GM10248 (cell line): ENCODE results near the gene KCNJ10.

Experiments used
- CTCF ChIA-PET: fragments of 300-600 bp; sonication (Branson Sonifier 250); formaldehyde crosslinking; extraction: SDS; loops from one replicate; lab custom pipeline; 2021; ENCODE audit warnings: antibody characterized with exemption; lab: Yijun Ruan, JAX
- POLR2A ChIA-PET: fragments of 350-650 bp; sonication (Branson Sonifier 250); formaldehyde crosslinking; extraction: SDS; loops from one replicate; lab custom pipeline; 2020; ENCODE audit warnings: antibody characterized with exemption; lab: Yijun Ruan, JAX
- DNase-seq: peaks from one replicate; pipeline ENCODE4 v3.0.0; 2012; ENCODE audit errors: extremely low spot score
- CTCF ChIP-seq: IDR thresholded peaks from 2 replicates; pipeline ENCODE4 v1.5.1; 2012; ENCODE audit warnings: mild to moderate bottlenecking, low read depth; ENCODE audit errors: extremely low read depth, missing control alignments, control extremely low read depth

Gene KCNJ10

GRCh38 chr1:160066829-160067745, 2.9 kb downstream of the KCNJ10 start:
- DNase-seq: no peak
- TF ChIP-seq CTCF: no peak
- ChIA-PET POLR2A (no interaction called here), CTCF (interaction anchor here (0.6 to 45.2 kb wide), 4 partner anchors 9 to 59 kb away, joined by 3 to 983 read pairs (median 10); partner anchors contain the start of genes IGSF8, KCNJ10 and KCNJ9)

GRCh38 chr1:160064746-160065145, 5.2 kb downstream of the KCNJ10 start:
- no peak for TF ChIP-seq CTCF
- ChIA-PET CTCF (interaction anchor here (45.2 kb wide), 1 partner anchor 20 kb away, joined by 983 read pairs; the partner anchor contains the start of genes IGSF8, KCNJ10 and KCNJ9), POLR2A (no interaction called here)
- no peak for DNase-seq

GRCh38 chr1:160064164-160064563, 5.8 kb downstream of the KCNJ10 start:
- CTCF ChIA-PET: interaction anchor here (1.1 to 45.2 kb wide), 4 partner anchors 15 to 37 kb away, joined by 3 to 983 read pairs (median 16); partner anchors contain the start of genes IGSF8, KCNJ10 and KCNJ9
- no peak for DNase-seq
- POLR2A ChIA-PET: no interaction called here
- TF ChIP-seq CTCF: no peak

- no peak for TF ChIP-seq CTCF
- ChIA-PET CTCF (interaction anchor here (1.1 to 45.2 kb wide), 5 partner anchors 14 to 228 kb away, joined by 3 to 983 read pairs (median 3); partner anchors contain the start of genes IGSF8, KCNJ10 and KCNJ9), POLR2A (no interaction called here)
Observed at GRCh38 chr1:160063176-160063575, 6.8 kb downstream of the KCNJ10 start.

GRCh38 chr1:160062230-160062532, 7.8 kb downstream of the KCNJ10 start:
- POLR2A ChIA-PET: no interaction called here
- no peak for TF ChIP-seq CTCF
- CTCF ChIA-PET: interaction anchor here (1.2 to 45.2 kb wide), 3 partner anchors 16 to 229 kb away, joined by 3 to 983 read pairs (median 29); partner anchors contain the start of genes IGSF8, KCNJ10 and KCNJ9
- no peak for DNase-seq

More at GRCh38 chr1:160063176-160063575, 6.8 kb downstream of the KCNJ10 start:
- DNase-seq: no peak

GRCh38 chr1:160061369-160062229, 8.4 kb downstream of the KCNJ10 start:
- DNase-seq: no peak
- TF ChIP-seq CTCF: peak; percentile 18
- ChIA-PET CTCF (interaction anchor here (1.4 to 45.2 kb wide), 4 partner anchors 11 to 26 kb away, joined by 3 to 983 read pairs (median 18); partner anchors contain the start of genes IGSF8, KCNJ10 and KCNJ9), POLR2A (no interaction called here)
